Nephron (organoid): ENCODE results near the gene OPRPN.

Experiments
- H3K27ac Mint-ChIP-seq, 3 experiments: 2 replicates each; pipeline ENCODE4 v1.8.0; 2020; ENCODE audit warnings: mixed read lengths in 3 of 3, mild to moderate bottlenecking in 2 of 3, moderate library complexity in 1 of 3
- H3K27me3 Mint-ChIP-seq: 2 replicates; pipeline ENCODE4 v1.8.0; 2021; ENCODE audit warnings: low read depth, mild to moderate bottlenecking, moderate library complexity, mixed read lengths
- H3K36me3 Mint-ChIP-seq: 2 replicates; pipeline ENCODE4 v1.8.0; 2020; ENCODE audit warnings: low read depth, mixed read lengths
- H3K4me1 Mint-ChIP-seq: 2 replicates; pipeline ENCODE4 v1.8.0; 2020; ENCODE audit warnings: mixed read lengths
- H3K4me3 Mint-ChIP-seq, 3 experiments: 2 replicates each; pipeline ENCODE4 v1.8.0; 2020; ENCODE audit warnings: mild to moderate bottlenecking in 3 of 3, mixed read lengths in 3 of 3, moderate library complexity in 2 of 3
- H3K9me3 Mint-ChIP-seq: 2 replicates; pipeline ENCODE4 v1.8.0; 2020; ENCODE audit warnings: mixed read lengths
- CTCF ChIP-seq, 3 experiments: fragments of 200-600 bp; sonication (generic); IDR thresholded peaks; one replicate each; pipeline ENCODE4 v1.5.0; 2021; ENCODE audit warnings: antibody characterized with exemption in 3 of 3; ENCODE audit not compliant: unreplicated experiment in 3 of 3

The OPRPN gene

GRCh38 chr4:70367813-70368212, 29.9 kb upstream of the OPRPN start:
- TF ChIP-seq CTCF (IDR thresholded peaks at IDR 0.05; ENCODE audit: unreplicated experiment in 3 of 3), result no peak
- Mint-ChIP-seq H3K36me3 (no peaks in the 10 kb centered on the region), H3K27ac (no peak overlapping the region), H3K9me3 (no peaks in the 10 kb centered on the region), H3K4me3 (no peak overlapping the region), H3K27me3 (peaks cover 4% of the 10 kb centered on the region), H3K4me1 (no peaks in the 10 kb centered on the region)

DNA sequence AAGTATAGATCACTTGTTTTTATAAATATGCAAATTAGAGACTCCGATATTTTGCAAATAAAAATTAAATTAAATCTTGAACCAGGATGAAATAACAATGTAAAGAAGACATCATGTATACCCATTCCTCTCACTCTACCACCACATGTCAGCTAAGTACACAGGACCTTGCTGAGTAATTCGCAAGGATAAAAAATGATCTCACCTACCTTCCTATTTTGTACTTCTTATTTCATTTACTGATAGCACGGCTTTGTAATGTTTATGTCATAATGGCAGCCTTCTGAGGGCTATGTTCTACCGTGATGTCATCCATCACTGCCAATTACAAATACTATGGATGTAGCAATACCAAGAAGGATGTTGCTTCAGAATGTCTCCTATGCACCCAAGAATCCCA, 25.8 kb upstream of the OPRPN start:
- TF ChIP-seq CTCF (IDR thresholded peaks at IDR 0.05; ENCODE audit: unreplicated experiment in 3 of 3), result no peak
- no peaks in the 10 kb centered on the region for H3K27me3 Mint-ChIP-seq
- no peaks in the 10 kb centered on the region for H3K4me1 Mint-ChIP-seq
- no peaks in the 10 kb centered on the region for H3K36me3 Mint-ChIP-seq
- H3K4me3 Mint-ChIP-seq, result no peak overlapping the region
- H3K27ac Mint-ChIP-seq, result no peak overlapping the region
- no peaks in the 10 kb centered on the region for H3K9me3 Mint-ChIP-seq

DNA sequence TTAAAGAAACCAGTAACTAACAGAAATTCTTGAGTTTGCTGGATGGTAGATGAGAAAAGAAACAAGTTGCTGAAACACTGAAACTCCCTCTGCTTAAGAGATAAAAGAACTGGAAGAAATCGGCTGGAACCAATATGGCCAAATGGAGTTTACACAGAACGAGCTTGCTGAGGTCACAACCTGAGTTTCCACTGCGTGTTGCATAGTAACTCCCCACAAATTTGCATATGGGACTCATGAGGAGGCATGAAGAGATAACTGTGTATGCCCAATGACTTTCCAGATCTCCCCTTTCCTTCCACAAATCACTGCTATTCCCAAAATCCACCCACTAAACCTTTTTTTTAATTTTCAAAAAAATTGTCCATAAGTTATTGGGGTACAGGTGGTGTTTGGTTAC, 25.0 kb upstream of the OPRPN start:
- Mint-ChIP-seq H3K9me3 (no peaks in the 10 kb centered on the region), H3K27me3 (no peaks in the 10 kb centered on the region), H3K27ac (no peak overlapping the region), H3K36me3 (no peaks in the 10 kb centered on the region), H3K4me3 (no peak overlapping the region), H3K4me1 (no peaks in the 10 kb centered on the region)
- TF ChIP-seq CTCF (IDR thresholded peaks at IDR 0.05; ENCODE audit: unreplicated experiment in 3 of 3), result no peak

DNA sequence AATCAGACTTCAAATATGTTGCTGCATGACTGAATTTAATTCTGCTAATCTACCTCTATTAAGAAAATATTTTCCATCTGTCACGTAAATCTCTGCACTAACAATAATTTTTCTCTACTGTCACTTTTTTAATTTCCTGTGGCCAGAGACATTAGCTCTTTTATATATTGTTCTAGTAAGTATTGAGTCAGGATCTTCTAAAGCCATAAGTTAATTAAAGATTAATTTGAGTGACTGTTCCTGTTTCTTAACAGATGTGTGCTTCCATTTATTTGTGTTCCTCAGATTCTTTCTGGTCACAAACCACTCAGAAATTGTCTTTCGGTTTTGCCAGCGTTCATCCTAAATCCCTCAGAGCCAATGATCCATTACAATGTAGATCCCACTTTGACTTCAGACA, 17.2 kb upstream of the OPRPN start:
- no peaks in the 10 kb centered on the region for H3K27me3 Mint-ChIP-seq
- no peaks in the 10 kb centered on the region for H3K9me3 Mint-ChIP-seq
- H3K36me3 Mint-ChIP-seq, result no peaks in the 10 kb centered on the region
- H3K27ac Mint-ChIP-seq, result no peak overlapping the region
- H3K4me3 Mint-ChIP-seq, result no peak overlapping the region
- H3K4me1 Mint-ChIP-seq, result no peaks in the 10 kb centered on the region
- no peak for TF ChIP-seq CTCF (IDR thresholded peaks at IDR 0.05; ENCODE audit: unreplicated experiment in 3 of 3)

DNA sequence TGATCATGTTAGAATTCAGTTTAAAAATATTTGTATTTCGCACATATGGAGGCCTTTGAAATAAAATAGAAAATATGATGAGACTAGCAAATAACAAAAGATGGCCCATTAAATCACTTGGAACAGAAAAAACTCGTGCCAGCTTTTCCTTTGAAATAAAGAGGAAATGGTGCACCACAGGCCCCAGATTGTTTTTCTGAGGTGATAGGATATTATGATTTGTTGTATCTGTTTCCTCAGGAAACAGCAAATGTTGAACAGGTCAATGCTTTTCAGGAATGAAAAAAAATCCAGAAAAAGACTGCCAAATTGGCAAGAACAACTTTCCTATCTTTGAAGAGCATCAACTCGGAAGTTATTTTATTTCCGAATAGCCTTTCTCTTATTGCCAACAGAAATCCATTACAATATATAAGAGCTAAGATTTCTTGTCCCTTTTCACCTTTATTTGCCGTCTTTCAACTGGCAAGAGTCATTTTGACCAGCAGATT, 15.0 kb upstream of the OPRPN start, which contains the start of gene SMR3B:
Gene SMR3B, plus strand, starts transcription at position 441 of the 491 bp plus-strand sequence. CDS start 1,380 bp downstream, outside the sequence.
- H3K27ac Mint-ChIP-seq, result no peak within 1 kb of the TSS
- H3K36me3 Mint-ChIP-seq, result no peaks in the 10 kb centered on the region
- H3K4me3 Mint-ChIP-seq, result no peak within 1 kb of the TSS
- no peaks in the 10 kb centered on the region for H3K4me1 Mint-ChIP-seq
- H3K9me3 Mint-ChIP-seq, result no peaks in the 10 kb centered on the region
- no peaks in the 10 kb centered on the region for H3K27me3 Mint-ChIP-seq
- no peak for TF ChIP-seq CTCF (IDR thresholded peaks at IDR 0.05; ENCODE audit: unreplicated experiment in 3 of 3)

DNA sequence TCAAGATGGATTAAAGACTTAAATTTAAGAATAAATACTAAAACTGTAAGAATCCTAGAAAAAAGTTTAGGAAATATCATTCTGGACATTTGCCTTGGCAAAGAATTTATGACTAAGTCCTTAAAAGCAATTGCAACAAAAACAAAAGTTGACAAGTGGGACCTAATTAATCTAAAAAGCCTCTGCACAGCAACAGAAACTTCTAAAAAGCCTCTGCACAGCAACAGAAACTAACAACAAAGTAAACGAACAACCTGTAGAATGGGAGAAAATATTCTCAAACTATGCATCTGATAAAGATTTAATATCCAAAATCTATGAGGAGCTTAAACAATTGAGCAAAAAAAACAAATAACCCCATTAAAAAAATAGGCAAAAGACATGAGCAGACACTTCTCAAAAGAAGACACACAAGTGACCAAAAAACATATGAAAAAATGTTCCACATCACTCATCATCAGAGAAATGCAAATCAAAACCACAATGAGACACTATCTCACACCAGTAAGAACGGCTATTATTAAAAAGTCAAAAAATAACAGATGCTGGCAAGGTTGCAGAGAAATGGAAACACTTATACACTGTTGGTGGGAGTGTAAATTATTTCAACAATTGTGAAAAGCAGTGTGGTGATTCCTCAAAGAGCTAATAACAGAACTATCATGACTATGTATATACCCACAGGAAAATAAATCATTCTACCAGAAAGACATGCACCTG, 5.5 kb upstream of the OPRPN start:
- no peak for TF ChIP-seq CTCF (IDR thresholded peaks at IDR 0.05; ENCODE audit: unreplicated experiment in 3 of 3)
- no peaks in the 10 kb centered on the region for H3K4me1 Mint-ChIP-seq
- no peak overlapping the region for H3K4me3 Mint-ChIP-seq
- H3K27ac Mint-ChIP-seq, result no peak overlapping the region
- H3K27me3 Mint-ChIP-seq, result no peaks in the 10 kb centered on the region
- no peaks in the 10 kb centered on the region for H3K9me3 Mint-ChIP-seq
- no peaks in the 10 kb centered on the region for H3K36me3 Mint-ChIP-seq
